Activated T-cell treated with anti-CD3 and anti-CD28 coated beads for 1 hour (primary cell): Measurements from ENCODE around the gene SLCO4A1.
A peak's percentile ranks its signal among the peaks of the same experiment; 100 is the strongest.
"Not testable (repeated sequence)": the region's sequence is repeated elsewhere in the genome, so short reads cannot be mapped to it uniquely, and the experiment has no call there.

Experiments used
- DNase-seq: peaks from one replicate; pipeline ENCODE4 v3.0.0-alpha.2; 2020; ENCODE audit warnings: low read depth

Gene SLCO4A1

GRCh38 chr20:62665153-62665754 is 23.0 kb downstream of the SLCO4A1 start:
- DNase-seq = no peak

DNA sequence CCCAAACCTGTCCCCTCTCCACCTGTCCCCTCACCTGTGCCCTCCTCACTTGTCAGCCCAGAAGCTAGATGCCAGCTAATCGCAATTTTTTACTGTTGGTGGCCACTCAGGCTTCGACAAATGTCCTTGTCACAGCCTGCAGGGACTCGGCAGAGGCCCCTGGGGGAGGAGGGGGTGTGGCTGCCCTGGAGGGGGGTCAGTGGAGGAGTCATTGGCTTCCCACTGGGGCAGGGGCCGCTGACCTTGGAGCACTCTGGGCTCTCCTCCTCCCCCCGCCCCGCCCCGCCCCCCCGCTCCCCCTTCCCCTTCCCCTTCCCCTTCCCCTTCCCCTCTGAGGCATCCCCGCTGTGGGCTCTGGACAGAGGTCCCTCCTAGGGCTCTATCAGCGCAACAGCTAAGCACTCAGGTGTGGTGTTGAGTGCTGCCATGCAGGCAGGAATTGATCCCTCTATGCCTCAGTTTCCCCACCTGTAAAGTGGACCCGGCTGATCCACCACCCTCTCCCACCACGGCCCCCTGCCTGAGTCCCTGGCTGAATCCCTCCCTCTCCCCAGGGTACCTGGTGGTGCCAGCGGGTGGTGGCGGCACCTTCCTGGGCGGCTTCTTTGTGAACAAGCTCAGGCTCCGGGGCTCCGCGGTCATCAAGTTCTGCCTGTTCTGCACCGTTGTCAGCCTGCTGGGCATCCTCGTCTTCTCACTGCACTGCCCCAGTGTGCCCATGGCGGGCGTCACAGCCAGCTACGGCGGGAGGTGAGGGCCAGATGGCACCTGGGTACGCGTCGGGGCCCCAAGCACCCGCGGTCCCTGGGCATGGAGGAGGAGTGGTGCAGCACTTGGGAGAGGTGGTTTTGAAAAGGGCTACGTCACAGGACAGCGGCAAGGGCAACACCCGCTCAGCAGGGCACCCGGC is 23.8 kb downstream of the SLCO4A1 start:
- DNase-seq = no peak

GRCh38 chr20:62666736-62667529 is 24.6 kb downstream of the SLCO4A1 start:
- DNase-seq = no peak

GRCh38 chr20:62667530-62668440 is 25.5 kb downstream of the SLCO4A1 start:
- DNase-seq = no peak

- peak; percentile 22 for DNase-seq
Measured at GRCh38 chr20:62668441-62669027, 26.2 kb downstream of the SLCO4A1 start.

DNA sequence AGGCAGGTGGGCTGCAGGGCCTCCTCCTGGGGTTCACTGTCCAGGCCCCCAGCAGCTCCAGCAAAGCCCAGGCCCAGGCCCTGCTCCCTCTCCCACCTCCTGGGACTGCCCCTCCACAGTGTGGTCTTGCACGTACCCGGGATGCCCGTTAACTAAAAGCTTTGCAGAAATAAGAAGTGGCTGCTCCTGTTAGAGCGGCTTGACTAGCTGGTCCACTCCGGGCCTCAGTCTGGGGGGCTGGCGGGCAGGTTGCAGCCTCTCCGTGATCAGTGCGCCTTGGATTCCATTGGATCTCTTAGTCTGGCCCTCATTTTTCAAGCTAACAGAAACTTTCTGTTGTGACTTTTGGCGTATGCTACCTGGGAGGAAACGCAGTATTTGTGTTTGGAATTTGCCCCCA is 26.9 kb downstream of the SLCO4A1 start:
- DNase-seq = no peak

DNA sequence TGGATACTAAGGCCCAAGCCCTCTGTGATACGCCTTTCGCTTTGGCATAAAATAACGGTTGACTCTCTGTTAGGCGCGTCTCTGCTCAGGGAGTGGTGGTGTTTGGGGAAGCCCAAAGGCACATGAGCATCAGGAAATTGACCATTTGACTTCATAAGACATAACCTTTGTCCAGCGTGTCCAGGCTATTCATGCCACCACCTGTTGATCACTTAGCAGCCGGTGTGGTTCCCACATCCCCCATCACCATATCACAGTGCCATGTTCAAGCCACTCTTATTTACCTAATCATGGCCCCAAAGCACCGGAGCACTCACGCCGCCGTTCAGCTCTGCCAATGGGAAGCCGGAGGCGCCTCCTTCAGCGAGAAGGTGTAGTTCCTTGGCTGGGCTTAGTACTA is 27.9 kb downstream of the SLCO4A1 start:
- DNase-seq = no peak

- DNase-seq = no peak
Measured at GRCh38 chr20:62670998-62671397, 28.7 kb downstream of the SLCO4A1 start.

DNA sequence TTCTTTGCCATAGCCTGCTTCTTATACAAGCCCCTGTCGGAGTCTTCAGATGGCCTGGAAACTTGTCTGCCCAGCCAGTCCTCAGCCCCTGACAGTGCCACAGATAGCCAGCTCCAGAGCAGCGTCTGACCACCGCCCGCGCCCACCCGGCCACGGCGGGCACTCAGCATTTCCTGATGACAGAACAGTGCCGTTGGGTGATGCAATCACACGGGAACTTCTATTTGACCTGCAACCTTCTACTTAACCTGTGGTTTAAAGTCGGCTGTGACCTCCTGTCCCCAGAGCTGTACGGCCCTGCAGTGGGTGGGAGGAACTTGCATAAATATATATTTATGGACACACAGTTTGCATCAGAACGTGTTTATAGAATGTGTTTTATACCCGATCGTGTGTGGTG is 29.5 kb downstream of the SLCO4A1 start:
- DNase-seq = no peak

GRCh38 chr20:62674370-62674769 is 32.1 kb downstream of the SLCO4A1 start:
- DNase-seq = no peak

DNA sequence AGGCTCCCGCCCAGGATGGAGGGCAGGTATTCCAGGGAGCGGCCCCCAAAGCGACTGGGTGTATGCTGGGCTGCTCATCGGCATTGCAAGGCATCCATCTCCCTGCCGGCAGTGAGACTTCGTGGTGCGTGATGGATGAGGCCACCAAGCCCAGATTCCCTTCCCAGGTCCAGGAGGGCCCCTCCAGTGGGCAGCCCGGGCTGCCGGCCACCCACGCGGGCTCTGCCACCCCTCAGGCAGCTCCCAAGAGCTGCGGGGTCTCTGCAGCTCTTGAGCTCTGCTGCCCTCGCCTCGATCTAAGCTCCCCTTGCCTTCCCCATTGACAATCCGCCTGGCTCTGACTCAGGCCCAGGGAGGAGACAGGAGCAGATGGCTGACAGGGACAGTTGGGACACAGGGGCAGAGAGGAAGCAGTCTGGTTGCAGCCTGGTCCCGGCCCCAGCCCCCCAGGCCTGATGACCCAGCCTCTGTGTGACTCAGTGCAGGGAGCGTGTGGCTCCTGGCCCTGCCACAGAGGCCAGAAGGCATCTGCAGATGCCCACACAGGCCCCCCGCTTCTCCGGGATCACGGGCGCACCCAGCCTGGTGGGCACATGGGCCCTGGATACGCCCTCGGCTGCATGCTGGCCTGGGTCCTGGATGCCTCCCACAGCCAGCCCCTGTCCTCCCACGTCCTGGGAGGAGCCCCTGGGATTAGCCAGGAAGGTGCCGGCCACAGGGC is 33.0 kb downstream of the SLCO4A1 start:
- no peak for DNase-seq

GRCh38 chr20:62675877-62676260 is 33.6 kb downstream of the SLCO4A1 start:
- no peak for DNase-seq

GRCh38 chr20:62676976-62677375 is 34.7 kb downstream of the SLCO4A1 start:
- no peak for DNase-seq

DNA sequence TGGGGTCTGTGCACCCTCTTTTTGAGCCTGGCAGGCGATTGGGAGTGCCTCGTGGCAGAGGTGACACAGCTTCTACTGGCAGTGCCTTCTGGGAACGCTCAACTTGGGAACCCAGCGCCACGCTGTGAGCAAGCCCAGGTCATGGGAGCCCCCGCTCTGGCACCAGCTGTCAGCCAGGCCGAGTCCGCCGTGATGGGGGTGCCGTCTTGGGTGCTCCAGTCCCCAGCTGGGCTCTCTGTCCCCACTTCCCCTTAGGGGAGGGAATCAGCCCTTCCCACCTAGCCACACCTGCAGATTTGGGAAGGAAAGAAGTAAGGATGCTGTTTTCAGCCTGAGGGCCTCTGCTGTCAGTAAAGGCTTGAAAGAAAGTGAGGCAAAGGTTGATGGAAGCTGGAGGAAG is 35.4 kb downstream of the SLCO4A1 start:
- DNase-seq = no peak

GRCh38 chr20:62678553-62678952 is 36.2 kb downstream of the SLCO4A1 start:
- no peak for DNase-seq

- DNase-seq = no peak
Measured at GRCh38 chr20:62679978-62680589, 37.8 kb downstream of the SLCO4A1 start.

- no peak for DNase-seq
Measured at GRCh38 chr20:62682912-62683517, 40.7 kb downstream of the SLCO4A1 start.

GRCh38 chr20:62683660-62684322 is 41.5 kb downstream of the SLCO4A1 start:
- DNase-seq = not testable (repeated sequence)

DNA sequence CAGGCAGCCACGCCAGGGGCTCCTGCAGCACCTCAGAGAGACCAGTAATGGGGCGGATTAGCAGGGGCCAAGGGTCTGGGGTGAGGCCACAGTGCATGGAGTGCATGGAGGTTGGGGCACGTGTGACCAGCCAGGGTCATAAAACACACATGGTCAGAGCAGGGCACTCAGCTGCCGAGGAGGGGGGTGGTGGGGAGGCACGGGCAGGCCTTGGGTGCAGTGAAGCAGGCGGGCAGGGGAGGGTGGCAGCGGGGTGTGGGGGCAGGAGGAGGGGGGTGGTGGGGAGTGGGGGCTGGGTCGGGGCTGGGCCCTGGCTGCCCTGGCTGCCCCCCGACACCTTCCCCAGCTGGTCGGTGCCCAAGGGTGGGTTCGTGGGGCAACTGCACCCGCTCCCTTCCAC is 42.7 kb downstream of the SLCO4A1 start:
- DNase-seq = no peak
